Skin of body (tissue), 2 donors: ENCODE measurements around the gene C7orf57. TPM values are rescaled to one million over a fixed set of nuclear protein-coding genes. Genes with fewer than 3 reads are reported as not detected.
"Not testable (repeated sequence)": the region's sequence is repeated elsewhere in the genome, so short reads cannot be mapped to it uniquely, and the experiment has no call there.

Experiments used
- DNase-seq: peaks from one replicate; lab custom pipeline; 2025; lab: John Stamatoyannopoulos, UW
- total RNA-seq: library from RNA; depleted of rRNA; stranded (reverse); fragments of >200 nt; gene quantifications from one replicate; pipeline ENCODE4 v1.2.3, GENCODE V29; 2014

The C7orf57 gene
- total RNA-seq, 1 donor from 2014 or later: 0.10 TPM

GRCh38 chr7:48033922-48034321 is 1.4 kb upstream of the C7orf57 start:
- no peak for DNase-seq

GRCh38 chr7:48035967-48036478 is 680 bp downstream of the C7orf57 start:
- DNase-seq: no peak

GRCh38 chr7:48038815-48039506 is 3.6 kb downstream of the C7orf57 start:
- DNase-seq: no peak

GRCh38 chr7:48040944-48041652 is 5.8 kb downstream of the C7orf57 start:
- DNase-seq: no peak

GRCh38 chr7:48041653-48041970 is 6.3 kb downstream of the C7orf57 start:
- DNase-seq: no peak

GRCh38 chr7:48042216-48042615 is 6.9 kb downstream of the C7orf57 start:
- no peak for DNase-seq

- DNase-seq: no peak
These were observed 7.3 kb downstream of the C7orf57 start for GRCh38 chr7:48042636-48043035.

GRCh38 chr7:48045195-48045765 is 9.9 kb downstream of the C7orf57 start:
- DNase-seq: no peak

- DNase-seq: no peak
These were observed 11.1 kb downstream of the C7orf57 start for GRCh38 chr7:48046458-48046857.

- no peak for DNase-seq
These were observed 12.8 kb downstream of the C7orf57 start for GRCh38 chr7:48048113-48048512.

GRCh38 chr7:48049850-48050249 is 14.5 kb downstream of the C7orf57 start:
- DNase-seq: no peak

- DNase-seq: no peak
These were observed 17.4 kb downstream of the C7orf57 start for GRCh38 chr7:48052748-48053147.

- no peak for DNase-seq
These were observed 18.4 kb downstream of the C7orf57 start for GRCh38 chr7:48053736-48054135.

- DNase-seq: no peak
These were observed 23.6 kb downstream of the C7orf57 start for GRCh38 chr7:48058990-48059389.

- DNase-seq: no peak
These were observed 24.4 kb downstream of the C7orf57 start for GRCh38 chr7:48059706-48060105.

GRCh38 chr7:48063985-48064384 is 28.6 kb downstream of the C7orf57 start:
- DNase-seq: no peak

- no peak for DNase-seq
These were observed 32.1 kb downstream of the C7orf57 start for GRCh38 chr7:48067475-48067874.

GRCh38 chr7:48074204-48074654 is 38.9 kb downstream of the C7orf57 start:
- no peak for DNase-seq

GRCh38 chr7:48077423-48077822 is 42.1 kb downstream of the C7orf57 start:
- no peak for DNase-seq

- DNase-seq: no peak
These were observed 43.1 kb downstream of the C7orf57 start for GRCh38 chr7:48078470-48078869.

- not testable (repeated sequence) for DNase-seq
These were observed 47.0 kb downstream of the C7orf57 start for GRCh38 chr7:48082378-48082777.

- no peak for DNase-seq
These were observed 47.9 kb downstream of the C7orf57 start for GRCh38 chr7:48083114-48083830.
